Measurements from ENCODE around the gene CD44.

CD44 gene

GRCh38 chr11:35237860-35238715 is 99.1 kb downstream of the CD44 start:
- peak in 1 of 2 donors; percentile 38 for DNase-seq (ENCODE audit: low read depth in 2 of 2)

GRCh38 chr11:35238882-35239281 is 99.9 kb downstream of the CD44 start:
- DNase-seq (ENCODE audit: low read depth in 2 of 2): no peak

- DNase-seq (ENCODE audit: low read depth in 2 of 2): no peak
Measured at GRCh38 chr11:35239471-35240075, 100.6 kb downstream of the CD44 start.

GRCh38 chr11:35241083-35241482 is 102.1 kb downstream of the CD44 start:
- no peak for DNase-seq (ENCODE audit: low read depth in 2 of 2)

- DNase-seq (ENCODE audit: low read depth in 2 of 2): no peak
Measured at GRCh38 chr11:35241531-35241930, 102.6 kb downstream of the CD44 start.

- DNase-seq (ENCODE audit: low read depth in 2 of 2): no peak
Measured at GRCh38 chr11:35242412-35243242, 103.7 kb downstream of the CD44 start.

- no peak for DNase-seq (ENCODE audit: low read depth in 2 of 2)
Measured at GRCh38 chr11:35243774-35244173, 104.8 kb downstream of the CD44 start.

- no peak for DNase-seq (ENCODE audit: low read depth in 2 of 2)
Measured at GRCh38 chr11:35245056-35245455, 106.1 kb downstream of the CD44 start.

GRCh38 chr11:35245786-35246185 is 106.8 kb downstream of the CD44 start:
- DNase-seq (ENCODE audit: low read depth in 2 of 2): no peak

GRCh38 chr11:35246745-35247144 is 107.8 kb downstream of the CD44 start:
- no peak for DNase-seq (ENCODE audit: low read depth in 2 of 2)

GRCh38 chr11:35247428-35247827 is 108.5 kb downstream of the CD44 start:
- peak in 1 of 2 donors; percentile 19 for DNase-seq (ENCODE audit: low read depth in 2 of 2)

GRCh38 chr11:35247863-35248262 is 108.9 kb downstream of the CD44 start:
- DNase-seq (ENCODE audit: low read depth in 2 of 2): no peak

- DNase-seq (ENCODE audit: low read depth in 2 of 2): no peak
Measured at GRCh38 chr11:35248558-35249323, 109.8 kb downstream of the CD44 start.

- no peak for DNase-seq (ENCODE audit: low read depth in 2 of 2)
Measured at GRCh38 chr11:35250192-35250591, 111.2 kb downstream of the CD44 start.

GRCh38 chr11:35250621-35251020 is 111.7 kb downstream of the CD44 start:
- no peak for DNase-seq (ENCODE audit: low read depth in 2 of 2)

- no peak for DNase-seq (ENCODE audit: low read depth in 2 of 2)
Measured at GRCh38 chr11:35253237-35253636, 114.3 kb downstream of the CD44 start.

- DNase-seq (ENCODE audit: low read depth in 2 of 2): no peak
Measured at GRCh38 chr11:35255514-35255913, 116.5 kb downstream of the CD44 start.

- no peak for DNase-seq (ENCODE audit: low read depth in 2 of 2)
Measured at GRCh38 chr11:35256296-35256695, 117.3 kb downstream of the CD44 start.

GRCh38 chr11:35257281-35257680 is 118.3 kb downstream of the CD44 start:
- DNase-seq (ENCODE audit: low read depth in 2 of 2): no peak

GRCh38 chr11:35259529-35259928 is 120.6 kb downstream of the CD44 start:
- no peak for DNase-seq (ENCODE audit: low read depth in 2 of 2)

- no peak for DNase-seq (ENCODE audit: low read depth in 2 of 2)
Measured at GRCh38 chr11:35260342-35260985, 121.5 kb downstream of the CD44 start.

All from stimulated activated CD8-positive, alpha-beta memory T cell treated with anti-CD3 and anti-CD28 coated beads, Interleukin-15, amount 100 ng/mL, for 48 hours (primary cell).